Naive thymus-derived CD4-positive, alpha-beta T cell (primary cell): ENCODE measurements around the gene NRN1L. TPM values are rescaled to one million over a fixed set of nuclear protein-coding genes. Genes with fewer than 3 reads are reported as not detected.

Experiments used
- ATAC-seq: fragments of 150-1000 bp; cut with Tn5 transposase; 2 replicates; pipeline ENCODE4 v1.10.0; 2021; ENCODE audit warnings: mild to moderate bottlenecking, moderate library complexity
- CTCF ChIA-PET: fragments of 350-600 bp; sonication (Branson Sonifier 250); formaldehyde crosslinking; loops from one replicate; lab custom pipeline; 2021; ENCODE audit warnings: antibody characterized with exemption; lab: Charles Lee
- POLR2A ChIA-PET: fragments of 350-600 bp; sonication (Branson Sonifier 250); formaldehyde crosslinking; loops from one replicate; lab custom pipeline; 2021; ENCODE audit warnings: antibody characterized with exemption, inconsistent platforms; lab: Charles Lee
- DNase-seq, 9 donors: peaks; one replicate each; pipeline versions ENCODE4 v3.0.0 to v3.0.0-alpha.2; 2020 to 2022; ENCODE audit warnings: mixed read lengths in 1 of 9
- H3K27ac ChIP-seq: one replicate; pipeline ENCODE4 v1.7.0; 2013; ENCODE audit warnings: mild to moderate bottlenecking, low read depth, low read length, moderate library complexity
- H3K27me3 ChIP-seq, 2 donors: one replicate each; pipeline ENCODE4 v1.7.0; 2013; ENCODE audit warnings: low read length in 2 of 2, mild to moderate bottlenecking in 2 of 2, moderate library complexity in 2 of 2; ENCODE audit not compliant: control insufficient read depth in 2 of 2, insufficient read depth in 2 of 2
- H3K36me3 ChIP-seq, 3 experiments: 1 replicate in 2 of 3; 2 replicates in 1 of 3; pipeline ENCODE4 v1.7.0; 2013; ENCODE audit warnings: low read length in 3 of 3, mild to moderate bottlenecking in 3 of 3, moderate library complexity in 1 of 3; ENCODE audit not compliant: insufficient read depth in 3 of 3, control insufficient read depth in 2 of 3
- H3K4me1 ChIP-seq, 2 donors: one replicate each; pipeline ENCODE4 v1.7.0; 2013; ENCODE audit warnings: low read length in 2 of 2, mild to moderate bottlenecking in 2 of 2, moderate library complexity in 1 of 2; ENCODE audit not compliant: control insufficient read depth in 2 of 2, insufficient read depth in 2 of 2
- H3K4me3 ChIP-seq: 2 replicates; pipeline ENCODE4 v1.7.0; 2013; ENCODE audit warnings: mild to moderate bottlenecking, low read length
- H3K9me3 ChIP-seq, 3 experiments: 1 replicate in 2 of 3; 2 replicates in 1 of 3; pipeline ENCODE4 v1.7.0; 2013; ENCODE audit warnings: low read length in 3 of 3; ENCODE audit not compliant: control insufficient read depth in 2 of 3
- H3K27ac Mint-ChIP-seq, 9 donors: one replicate each; pipeline ENCODE4 v1.8.0; 2020 to 2022; ENCODE audit warnings: mixed read lengths in 9 of 9, mild to moderate bottlenecking in 8 of 9, moderate library complexity in 5 of 9, inconsistent platforms in 2 of 9
- H3K27me3 Mint-ChIP-seq, 5 donors: one replicate each; pipeline ENCODE4 v1.8.0; 2021 to 2022; ENCODE audit warnings: mixed read lengths in 5 of 5, mild to moderate bottlenecking in 1 of 5
- H3K36me3 Mint-ChIP-seq, 5 donors: one replicate each; pipeline ENCODE4 v1.8.0; 2020 to 2022; ENCODE audit warnings: mixed read lengths in 5 of 5, mild to moderate bottlenecking in 3 of 5, inconsistent platforms in 1 of 5
- H3K4me1 Mint-ChIP-seq, 7 donors: one replicate each; pipeline ENCODE4 v1.8.0; 2020 to 2022; ENCODE audit warnings: mixed read lengths in 7 of 7, mild to moderate bottlenecking in 3 of 7, inconsistent platforms in 1 of 7
- H3K4me3 Mint-ChIP-seq, 10 donors: one replicate each; pipeline ENCODE4 v1.8.0; 2020 to 2022; ENCODE audit warnings: mild to moderate bottlenecking in 10 of 10, mixed read lengths in 10 of 10, moderate library complexity in 6 of 10, inconsistent platforms in 2 of 10
- H3K9me3 Mint-ChIP-seq, 11 donors: one replicate each; pipeline ENCODE4 v1.8.0; 2020 to 2022; ENCODE audit warnings: mixed read lengths in 11 of 11, mild to moderate bottlenecking in 4 of 11, inconsistent platforms in 1 of 11, moderate library complexity in 1 of 11
- intact Hi-C, 2 donors: fragments of 100-400 bp; cut with micrococcal nuclease; formaldehyde crosslinking; loops; one replicate each; pipeline ENCODE4 v1.15.1; 2023
- polyA plus RNA-seq, 2 donors: library from polyadenylated mRNA; unstranded; fragments of 300-500 nt; fragmentation: Illumina TruSeq; gene quantifications; one replicate each; pipeline ENCODE4 v1.2.3, GENCODE V29; 2021
- total RNA-seq, 6 experiments: library from RNA in 5 of 6; stranded (reverse) in 5 of 6; gene quantifications; 1 replicate in 5 of 6; 2 replicates in 1 of 6; pipeline ENCODE4 v1.2.3 and lab custom pipeline; 2021 to 2026

The NRN1L gene
- total and polyA plus RNA-seq, 7 experiments from 2014 or later, result 1.1 to 6.4 (median 3.2) TPM; not detected in 2

DNA sequence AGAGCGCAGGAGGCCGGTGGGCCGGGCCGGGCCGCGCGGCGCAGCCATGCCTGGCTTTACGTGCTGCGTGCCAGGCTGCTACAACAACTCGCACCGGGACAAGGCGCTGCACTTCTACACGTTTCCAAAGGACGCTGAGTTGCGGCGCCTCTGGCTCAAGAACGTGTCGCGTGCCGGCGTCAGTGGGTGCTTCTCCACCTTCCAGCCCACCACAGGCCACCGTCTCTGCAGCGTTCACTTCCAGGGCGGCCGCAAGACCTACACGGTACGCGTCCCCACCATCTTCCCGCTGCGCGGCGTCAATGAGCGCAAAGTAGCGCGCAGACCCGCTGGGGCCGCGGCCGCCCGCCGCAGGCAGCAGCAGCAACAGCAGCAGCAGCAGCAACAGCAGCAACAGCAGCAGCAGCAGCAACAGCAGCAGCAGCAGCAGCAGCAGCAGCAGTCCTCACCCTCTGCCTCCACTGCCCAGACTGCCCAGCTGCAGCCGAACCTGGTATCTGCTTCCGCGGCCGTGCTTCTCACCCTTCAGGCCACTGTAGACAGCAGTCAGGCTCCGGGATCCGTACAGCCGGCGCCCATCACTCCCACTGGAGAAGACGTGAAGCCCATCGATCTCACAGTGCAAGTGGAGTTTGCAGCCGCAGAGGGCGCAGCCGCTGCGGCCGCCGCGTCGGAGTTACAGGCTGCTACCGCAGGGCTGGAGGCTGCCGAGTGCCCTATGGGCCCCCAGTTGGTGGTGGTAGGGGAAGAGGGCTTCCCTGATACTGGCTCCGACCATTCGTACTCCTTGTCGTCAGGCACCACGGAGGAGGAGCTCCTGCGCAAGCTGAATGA is 42.0 kb upstream of the NRN1L start:
- Mint-ChIP-seq H3K9me3 (no peaks in the 10 kb centered on the region), H3K4me3 (peak overlapping the region; percentile 94 to 97 (median 95)), H3K36me3 (peaks cover 0 to 17% (median 0%) of the 10 kb centered on the region in 5 donors), H3K27me3 (no peaks in the 10 kb centered on the region), H3K27ac (peak overlapping the region; percentile 92 to 98 (median 96)), H3K4me1 (peaks cover 21 to 45% (median 40%) of the 10 kb centered on the region in 7 donors)
- CTCF ChIA-PET, result interaction anchor here (0.8 kb wide), 1 partner anchor 322 kb away, joined by 3 read pairs; no protein-coding TSS in a partner anchor
- Histone ChIP-seq H3K27me3 (no peaks in the 10 kb centered on the region), H3K4me1 (peaks cover 37 to 40% of the 10 kb centered on the region in 2 donors), H3K36me3 (peaks cover 0 to 7% (median 0%) of the 10 kb centered on the region in 3 experiments), H3K4me3 (peak overlapping the region; percentile 100), H3K27ac (peak overlapping the region; percentile 99), H3K9me3 (no peaks in the 10 kb centered on the region)
- intact Hi-C loops, result loop anchor here (1.0 to 10.0 kb wide), 18 partner anchors 9 to 659 kb away; partner anchors contain the start of genes ATP6V0D1 (in 2 of the 2), CTCF (in 2 of the 2), EDC4 (in 2 of the 2) and GFOD2 (in 2 of the 2)
- ATAC-seq (peak; percentile 29), DNase-seq (peak; percentile 51 to 83 (median 76))
- POLR2A ChIA-PET, result interaction anchor here (0.8 to 6.4 kb wide), 11 partner anchors 9 to 242 kb away, joined by 3 to 35 read pairs (median 5); partner anchors contain the start of genes C16orf86, EDC4, ENKD1 and PSKH1

DNA sequence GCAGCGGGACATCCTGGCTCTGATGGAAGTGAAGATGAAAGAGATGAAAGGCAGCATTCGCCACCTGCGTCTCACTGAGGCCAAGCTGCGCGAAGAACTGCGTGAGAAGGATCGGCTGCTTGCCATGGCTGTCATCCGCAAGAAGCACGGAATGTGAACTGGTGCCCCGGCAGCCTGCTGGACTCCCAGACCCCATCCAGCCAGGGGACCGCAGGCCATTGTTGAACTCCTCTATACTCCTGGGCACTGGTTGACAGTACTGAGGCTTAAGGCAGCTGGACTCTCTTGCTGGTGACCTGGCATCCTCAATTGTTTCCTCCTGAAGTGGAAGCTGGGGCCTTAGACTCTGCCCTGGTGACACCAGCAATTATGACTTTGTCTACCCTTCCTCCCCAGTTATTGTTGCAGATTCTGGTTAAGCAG is 41.3 kb upstream of the NRN1L start:
- H3K4me1 Mint-ChIP-seq, result peaks cover 24 to 50% (median 44%) of the 10 kb centered on the region in 7 donors
- peak overlapping the region; percentile 94 to 97 (median 95) for H3K4me3 Mint-ChIP-seq
- CTCF ChIA-PET, result interaction anchor here (0.5 to 0.9 kb wide), 3 partner anchors 24 to 322 kb away, joined by 3 to 8 read pairs (median 3); no protein-coding TSS in a partner anchor

DNA sequence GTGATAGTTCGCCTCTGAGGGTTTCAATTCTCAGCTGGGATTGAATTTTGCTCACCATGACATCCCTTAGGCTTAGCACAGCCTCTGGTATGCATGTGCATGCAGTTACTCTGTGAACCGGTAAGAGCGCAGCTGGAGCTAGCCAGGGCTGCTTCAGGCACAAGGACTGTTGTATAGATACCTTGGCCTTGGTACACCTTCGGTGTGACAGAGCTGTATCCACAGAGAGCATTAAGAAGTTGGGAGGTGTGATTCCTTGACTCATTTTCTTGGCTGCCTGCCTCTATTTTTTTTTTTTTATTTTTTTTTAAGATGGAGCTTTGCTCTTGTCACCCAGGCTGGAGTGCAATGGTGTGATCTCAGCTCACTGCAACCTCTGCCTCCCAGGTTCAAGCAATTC is 40.2 kb upstream of the NRN1L start:
- peak overlapping the region; percentile 43 to 98 (median 92) for H3K27ac Mint-ChIP-seq
- H3K4me3 ChIP-seq, result peak overlapping the region; percentile 100
- no peaks in the 10 kb centered on the region for H3K9me3 Mint-ChIP-seq
- peaks cover 0 to 7% (median 0%) of the 10 kb centered on the region in 3 experiments for H3K36me3 ChIP-seq
- H3K4me1 Mint-ChIP-seq, result peaks cover 24 to 56% (median 49%) of the 10 kb centered on the region in 7 donors
- peak overlapping the region; percentile 78 to 97 (median 95) for H3K4me3 Mint-ChIP-seq
- no peaks in the 10 kb centered on the region for H3K27me3 Mint-ChIP-seq
- peaks cover 0 to 17% (median 0%) of the 10 kb centered on the region in 5 donors for H3K36me3 Mint-ChIP-seq
- peak overlapping the region; percentile 99 for H3K27ac ChIP-seq
- no peaks in the 10 kb centered on the region for H3K27me3 ChIP-seq
- no peaks in the 10 kb centered on the region for H3K9me3 ChIP-seq
- DNase-seq (no peak), ATAC-seq (no peak)
- peaks cover 46 to 48% of the 10 kb centered on the region in 2 donors for H3K4me1 ChIP-seq
- POLR2A ChIA-PET, result interaction anchor here (0.6 to 6.4 kb wide), 14 partner anchors 11 to 656 kb away, joined by 3 to 35 read pairs (median 4); partner anchors contain the start of genes ACD, PSMB10, RANBP10 and TSNAXIP1
- intact Hi-C loops, result loop anchor here (5.0 to 10.0 kb wide), 5 partner anchors 48 to 600 kb away; partner anchors contain the start of genes ESRP2 (in 1 of the 2), FHOD1 (in 1 of the 2), NFATC3 (in 1 of the 2) and PSKH1 (in 1 of the 2)
- CTCF ChIA-PET, result interaction anchor here (0.7 to 1.2 kb wide), 4 partner anchors 28 to 171 kb away, joined by 3 to 6 read pairs (median 3); partner anchors contain the start of gene NRN1L

More for the DNA sequence above, 41.3 kb upstream of the NRN1L start:
- Histone ChIP-seq H3K9me3 (no peaks in the 10 kb centered on the region), H3K4me1 (peaks cover 42 to 46% of the 10 kb centered on the region in 2 donors), H3K4me3 (peak overlapping the region; percentile 100), H3K27ac (peak overlapping the region; percentile 99), H3K36me3 (peaks cover 0 to 7% (median 0%) of the 10 kb centered on the region in 3 experiments), H3K27me3 (no peaks in the 10 kb centered on the region)
- intact Hi-C loops, result loop anchor here (2.0 to 10.0 kb wide), 7 partner anchors 29 to 599 kb away; partner anchors contain the start of genes DDX28 (in 1 of the 2), DUS2 (in 1 of the 2), EDC4 (in 1 of the 2) and ESRP2 (in 1 of the 2)
- ATAC-seq (no peak), DNase-seq (peak in 1 of 9 donors; percentile 79)
- Mint-ChIP-seq H3K27ac (peak overlapping the region; percentile 92 to 98 (median 96)), H3K9me3 (no peaks in the 10 kb centered on the region), H3K36me3 (peaks cover 0 to 17% (median 0%) of the 10 kb centered on the region in 5 donors), H3K27me3 (no peaks in the 10 kb centered on the region)
- POLR2A ChIA-PET, result interaction anchor here (0.8 to 6.4 kb wide), 12 partner anchors 10 to 241 kb away, joined by 3 to 35 read pairs (median 5); partner anchors contain the start of genes C16orf86, EDC4, ENKD1 and PSKH1

DNA sequence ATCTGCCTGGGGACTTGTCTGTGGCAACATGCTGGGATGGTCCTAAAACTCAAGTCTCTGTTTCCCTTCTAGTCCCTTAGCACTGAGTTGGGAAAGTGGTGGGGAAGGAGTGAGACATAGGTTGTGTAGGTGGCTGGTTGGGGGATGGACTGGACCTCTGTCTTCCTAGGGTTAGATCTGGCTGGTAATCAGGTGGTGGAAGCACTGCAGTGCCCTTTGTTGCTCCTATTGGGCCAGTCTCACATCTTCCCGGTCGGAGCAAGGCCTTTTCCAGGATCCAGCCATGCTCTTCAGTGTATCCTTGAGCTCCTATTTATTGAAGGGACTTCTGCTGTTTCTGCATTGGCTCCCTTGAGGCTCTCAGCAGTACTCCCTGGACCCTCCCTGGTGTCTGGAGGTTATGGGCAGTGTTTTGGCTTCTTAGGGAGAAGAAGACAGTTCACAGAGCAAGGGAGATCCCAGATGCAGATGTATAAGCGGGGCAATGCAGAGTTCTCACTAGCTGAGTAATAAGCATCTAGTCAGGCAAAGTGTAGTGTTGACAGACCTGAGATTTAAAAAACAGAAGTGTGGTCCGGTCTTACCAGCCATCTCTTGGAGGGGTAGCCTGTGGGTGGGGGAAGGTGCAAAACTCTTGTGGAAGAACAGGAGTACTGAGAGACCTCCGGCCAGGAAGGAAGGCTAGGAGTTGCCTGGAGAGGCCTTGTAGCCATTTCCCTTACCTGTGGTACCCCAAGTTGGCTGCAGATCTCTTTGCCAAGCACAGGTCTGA is 39.2 kb upstream of the NRN1L start:
- ATAC-seq (no peak), DNase-seq (no peak)
- Mint-ChIP-seq H3K27ac (peak overlapping the region; percentile 84 to 98 (median 94)), H3K9me3 (no peaks in the 10 kb centered on the region), H3K4me1 (peaks cover 24 to 64% (median 49%) of the 10 kb centered on the region in 7 donors), H3K4me3 (peak overlapping the region; percentile 86 to 97 (median 90)), H3K27me3 (no peaks in the 10 kb centered on the region), H3K36me3 (peaks cover 0 to 19% (median 0%) of the 10 kb centered on the region in 5 donors)
- peak overlapping the region; percentile 99 for H3K27ac ChIP-seq
- H3K4me3 ChIP-seq, result peak overlapping the region; percentile 88
- ChIA-PET CTCF (interaction anchor here (0.8 to 1.5 kb wide), 7 partner anchors 13 to 324 kb away, joined by 3 to 7 read pairs (median 3); partner anchors contain the start of gene NRN1L), POLR2A (interaction anchor here (0.6 to 6.4 kb wide), 21 partner anchors 10 to 658 kb away, joined by 3 to 35 read pairs (median 5); partner anchors contain the start of genes EDC4, NFATC3, PSKH1 and PSMB10)
- peaks cover 46 to 48% of the 10 kb centered on the region in 2 donors for H3K4me1 ChIP-seq
- no peaks in the 10 kb centered on the region for H3K27me3 ChIP-seq
- no peaks in the 10 kb centered on the region for H3K9me3 ChIP-seq
- intact Hi-C loops, result loop anchor here (1.0 to 10.0 kb wide), 15 partner anchors 12 to 601 kb away; partner anchors contain the start of genes CTCF (in 2 of the 2), EDC4 (in 2 of the 2), RANBP10 (in 2 of the 2) and TSNAXIP1 (in 2 of the 2)
- H3K36me3 ChIP-seq, result peaks cover 0 to 7% (median 0%) of the 10 kb centered on the region in 3 experiments

DNA sequence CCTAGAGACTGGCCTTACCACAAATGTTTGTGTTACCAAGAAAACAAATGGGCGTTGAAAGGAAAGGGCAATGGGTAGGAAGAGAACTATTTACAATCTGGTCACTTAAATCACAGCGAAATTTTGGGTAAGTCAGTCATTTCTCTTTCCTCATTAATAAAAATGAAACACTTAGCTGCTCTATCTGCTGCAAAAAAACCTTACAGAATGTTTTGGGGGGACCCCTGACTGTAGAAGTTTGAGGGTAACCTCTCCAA is 38.7 kb upstream of the NRN1L start:
- no peaks in the 10 kb centered on the region for H3K27me3 ChIP-seq
- ATAC-seq (no peak), DNase-seq (no peak)
- H3K9me3 ChIP-seq, result no peaks in the 10 kb centered on the region
- ChIA-PET CTCF (interaction anchor here (0.8 to 1.5 kb wide), 5 partner anchors 13 to 325 kb away, joined by 3 to 7 read pairs (median 3); no protein-coding TSS in a partner anchor), POLR2A (interaction anchor here (0.6 to 6.4 kb wide), 17 partner anchors 9 to 524 kb away, joined by 3 to 35 read pairs (median 5); partner anchors contain the start of genes ACD, EDC4, NFATC3 and PARD6A)
- peaks cover 0 to 7% (median 0%) of the 10 kb centered on the region in 3 experiments for H3K36me3 ChIP-seq
- H3K4me3 ChIP-seq, result peak overlapping the region; percentile 88
- peak overlapping the region; percentile 84 to 98 (median 94) for H3K27ac Mint-ChIP-seq
- peaks cover 46 to 48% of the 10 kb centered on the region in 2 donors for H3K4me1 ChIP-seq
- peak overlapping the region; percentile 86 to 97 (median 90) for H3K4me3 Mint-ChIP-seq
- H3K36me3 Mint-ChIP-seq, result peaks cover 0 to 19% (median 0%) of the 10 kb centered on the region in 5 donors
- no peaks in the 10 kb centered on the region for H3K9me3 Mint-ChIP-seq
- H3K27ac ChIP-seq, result peak overlapping the region; percentile 99
- intact Hi-C loops, result loop anchor here (1.0 to 10.0 kb wide), 15 partner anchors 13 to 601 kb away; partner anchors contain the start of genes CTCF (in 2 of the 2), EDC4 (in 2 of the 2), RANBP10 (in 2 of the 2) and TSNAXIP1 (in 2 of the 2)
- H3K4me1 Mint-ChIP-seq, result peaks cover 24 to 69% (median 49%) of the 10 kb centered on the region in 7 donors
- H3K27me3 Mint-ChIP-seq, result no peaks in the 10 kb centered on the region
